H9 (cell line): ENCODE data around the gene MCF2L2. TPM values are rescaled to one million over a fixed set of nuclear protein-coding genes. Genes with fewer than 3 reads are reported as not detected.

Source experiments
- DNase-seq: peaks from one replicate; pipeline ENCODE4 v3.0.0-alpha.2; 2017
- H2AFZ ChIP-seq: one replicate; pipeline ENCODE4 v1.6.1; 2013; ENCODE audit warnings: mild to moderate bottlenecking, low read length, control low read depth, moderate library complexity
- H2AK5ac ChIP-seq: 2 replicates; pipeline ENCODE4 v1.6.1; 2013; ENCODE audit warnings: low read length, control low read depth, mixed read lengths; ENCODE audit not compliant: insufficient read length
- H2BK120ac ChIP-seq: one replicate; pipeline ENCODE4 v1.6.1; 2013; ENCODE audit warnings: low read depth, mild to moderate bottlenecking, low read length, control low read depth, inconsistent platforms; ENCODE audit not compliant: poor library complexity, severe bottlenecking
- H2BK12ac ChIP-seq: 2 replicates; pipeline ENCODE4 v1.6.1; 2013; ENCODE audit warnings: low read length, control low read depth, mixed read lengths, low read depth; ENCODE audit not compliant: insufficient read length
- H2BK15ac ChIP-seq: 2 replicates; pipeline ENCODE4 v1.6.1; 2013; ENCODE audit warnings: low read depth, low read length, control low read depth
- H2BK20ac ChIP-seq: one replicate; pipeline ENCODE4 v1.6.1; 2013; ENCODE audit warnings: low read depth, mild to moderate bottlenecking, low read length, control low read depth, inconsistent platforms; ENCODE audit not compliant: poor library complexity, severe bottlenecking
- H2BK5ac ChIP-seq: 2 replicates; pipeline ENCODE4 v1.6.1; 2013; ENCODE audit warnings: low read length, control low read depth, mixed read lengths; ENCODE audit not compliant: insufficient read length
- H3K14ac ChIP-seq: 2 replicates; pipeline ENCODE4 v1.6.1; 2013; ENCODE audit warnings: low read length, control low read depth; ENCODE audit not compliant: insufficient read depth
- H3K18ac ChIP-seq: 2 replicates; pipeline ENCODE4 v1.6.1; 2013; ENCODE audit warnings: low read depth, mild to moderate bottlenecking, mixed read lengths, low read length, control low read depth; ENCODE audit not compliant: insufficient read length
- H3K23ac ChIP-seq: 2 replicates; pipeline ENCODE4 v1.6.1; 2013; ENCODE audit warnings: low read length, control low read depth, mixed read lengths, low read depth; ENCODE audit not compliant: insufficient read length
- H3K23me2 ChIP-seq: 2 replicates; pipeline ENCODE4 v1.6.1; 2013; ENCODE audit warnings: low read depth, mild to moderate bottlenecking, mixed read lengths, low read length, control low read depth; ENCODE audit not compliant: insufficient read length, poor library complexity, severe bottlenecking
- H3K27ac ChIP-seq: 2 replicates; pipeline ENCODE4 v1.5.1; 2013; ENCODE audit warnings: low read length, control low read depth, mixed read lengths, low read depth; ENCODE audit not compliant: insufficient read length
- H3K27me3 ChIP-seq: 2 replicates; pipeline ENCODE4 v1.6.1; 2013; ENCODE audit warnings: low read length, control low read depth, inconsistent platforms; ENCODE audit not compliant: insufficient read depth
- H3K4ac ChIP-seq: 2 replicates; pipeline ENCODE4 v1.6.1; 2013; ENCODE audit warnings: low read depth, mild to moderate bottlenecking, control low read depth, inconsistent platforms, low read length, moderate library complexity
- H3K4me1 ChIP-seq: 2 replicates; pipeline ENCODE4 v1.6.1; 2013; ENCODE audit warnings: low read length, control low read depth, inconsistent platforms; ENCODE audit not compliant: insufficient read depth
- H3K4me2 ChIP-seq: 2 replicates; pipeline ENCODE4 v1.6.1; 2013; ENCODE audit warnings: low read length, control low read depth, mixed read lengths; ENCODE audit not compliant: insufficient read length, insufficient read depth
- H3K56ac ChIP-seq: 2 replicates; pipeline ENCODE4 v1.6.1; 2013; ENCODE audit warnings: low read depth, mild to moderate bottlenecking, mixed read lengths, low read length, control low read depth; ENCODE audit not compliant: insufficient read length
- H3K79me1 ChIP-seq: 2 replicates; pipeline ENCODE4 v1.6.1; 2013; ENCODE audit warnings: low read depth, mild to moderate bottlenecking, moderate library complexity, low read length, control low read depth, inconsistent platforms; ENCODE audit not compliant: insufficient read depth, poor library complexity, severe bottlenecking
- H3K79me2 ChIP-seq: 2 replicates; pipeline ENCODE4 v1.6.1; 2013; ENCODE audit warnings: low read length, control low read depth, inconsistent platforms; ENCODE audit not compliant: insufficient read depth
- H3K9ac ChIP-seq: 2 replicates; pipeline ENCODE4 v1.6.1; 2013; ENCODE audit warnings: low read length, control low read depth, mixed read lengths; ENCODE audit not compliant: insufficient read length; ENCODE audit errors: extremely low read depth
- H3K9me3 ChIP-seq: one replicate; pipeline ENCODE4 v1.6.1; 2013; ENCODE audit warnings: low read depth, low read length, inconsistent platforms; ENCODE audit not compliant: control insufficient read depth
- H3T11ph ChIP-seq: one replicate; pipeline ENCODE4 v1.6.1; 2013; ENCODE audit warnings: mild to moderate bottlenecking, low read length, control low read depth, inconsistent platforms
- H4K20me1 ChIP-seq: one replicate; pipeline ENCODE4 v1.6.1; 2013; ENCODE audit not compliant: control insufficient read depth, insufficient read length, insufficient read depth
- H4K5ac ChIP-seq: 2 replicates; pipeline ENCODE4 v1.6.1; 2013; ENCODE audit warnings: low read depth, mild to moderate bottlenecking, mixed read lengths, low read length, control low read depth; ENCODE audit not compliant: insufficient read length
- H4K8ac ChIP-seq: replicated peaks from 2 replicates; pipeline ENCODE4 v1.6.1; 2013; ENCODE audit warnings: low read length, control low read depth, mixed read lengths, low read depth; ENCODE audit not compliant: insufficient read length
- H4K91ac ChIP-seq: 2 replicates; pipeline ENCODE4 v1.6.1; 2013; ENCODE audit warnings: low read depth, mild to moderate bottlenecking, moderate library complexity, mixed read lengths, low read length, control low read depth; ENCODE audit not compliant: insufficient read length
- H3K27ac Mint-ChIP-seq, 3 experiments: 2 replicates in 2 of 3; 3 replicates in 1 of 3; pipeline ENCODE4 v1.8.0; 2020 to 2021; ENCODE audit warnings: mixed read lengths in 3 of 3, mild to moderate bottlenecking in 1 of 3, moderate library complexity in 1 of 3
- H3K27me3 Mint-ChIP-seq: 2 replicates; pipeline ENCODE4 v1.8.0; 2021; ENCODE audit warnings: low read depth, mild to moderate bottlenecking, moderate library complexity, mixed read lengths
- H3K36me3 Mint-ChIP-seq, 3 experiments: 2 replicates in 2 of 3; 3 replicates in 1 of 3; pipeline ENCODE4 v1.8.0; 2020 to 2021; ENCODE audit warnings: low read depth in 3 of 3, mixed read lengths in 3 of 3; ENCODE audit not compliant: insufficient read depth in 1 of 3
- H3K4me1 Mint-ChIP-seq, 2 experiments: 2 replicates each; pipeline ENCODE4 v1.8.0; 2020; ENCODE audit warnings: mixed read lengths in 2 of 2
- H3K4me3 Mint-ChIP-seq, 2 experiments: 2 replicates in 1 of 2; 3 replicates in 1 of 2; pipeline ENCODE4 v1.8.0; 2020 to 2021; ENCODE audit warnings: mild to moderate bottlenecking in 2 of 2, mixed read lengths in 2 of 2, moderate library complexity in 1 of 2
- H3K9me3 Mint-ChIP-seq, 2 experiments: 2 replicates in 1 of 2; 3 replicates in 1 of 2; pipeline ENCODE4 v1.8.0; 2020; ENCODE audit warnings: mild to moderate bottlenecking in 2 of 2, mixed read lengths in 2 of 2, moderate library complexity in 1 of 2
- WGBS: extraction: QIAGEN DNeasy Blood & Tissue Kit; methylation state at CpG from one replicate; pipeline ENCODE4 v1.1.7; 2013; ENCODE audit warnings: missing lambda C conversion rate, low lambda C conversion rate, mixed read lengths; ENCODE audit not compliant: insufficient read length; ENCODE audit errors: extremely low coverage; 5-methylcytosine and 5-hydroxymethylcytosine counted together
- total RNA-seq: library from RNA; stranded (reverse); gene quantifications from 2 replicates; pipeline ENCODE4 v1.2.1, GENCODE V29; 2021
- TF ChIP-seq, protein P1 (sequence below): fragments of 200-600 bp; sonication (generic); conservative IDR thresholded peaks from 3 replicates; pipeline ENCODE4 v1.8.0; 2021; ENCODE audit warnings: antibody characterized with exemption, mild to moderate bottlenecking

Gene MCF2L2
- total RNA-seq, 1 experiment from 2014 or later = 6.4 TPM

- H3K79me2 ChIP-seq = no peaks in the 10 kb centered on the region
- no peak overlapping the region for H3K4me3 Mint-ChIP-seq
- peaks cover 3 to 7% of the 10 kb centered on the region in 2 experiments for H3K4me1 Mint-ChIP-seq
- peaks cover 0 to 3% of the 10 kb centered on the region in 2 experiments; a peak in 2 of 5 replicates for H3K9me3 Mint-ChIP-seq
- no peaks in the 10 kb centered on the region; a peak in 1 of 7 replicates for H3K36me3 Mint-ChIP-seq
- no peak overlapping the region for H3K4ac ChIP-seq
- H2BK12ac ChIP-seq = no peak overlapping the region
- no peaks in the 10 kb centered on the region for H3K23me2 ChIP-seq
- H2BK5ac ChIP-seq = no peak overlapping the region
- no peak overlapping the region for H2AFZ ChIP-seq
- no peak overlapping the region for H2BK15ac ChIP-seq
- H4K20me1 ChIP-seq = no peaks in the 10 kb centered on the region
- H3K18ac ChIP-seq = no peak overlapping the region
- TF ChIP-seq, protein P1, sequence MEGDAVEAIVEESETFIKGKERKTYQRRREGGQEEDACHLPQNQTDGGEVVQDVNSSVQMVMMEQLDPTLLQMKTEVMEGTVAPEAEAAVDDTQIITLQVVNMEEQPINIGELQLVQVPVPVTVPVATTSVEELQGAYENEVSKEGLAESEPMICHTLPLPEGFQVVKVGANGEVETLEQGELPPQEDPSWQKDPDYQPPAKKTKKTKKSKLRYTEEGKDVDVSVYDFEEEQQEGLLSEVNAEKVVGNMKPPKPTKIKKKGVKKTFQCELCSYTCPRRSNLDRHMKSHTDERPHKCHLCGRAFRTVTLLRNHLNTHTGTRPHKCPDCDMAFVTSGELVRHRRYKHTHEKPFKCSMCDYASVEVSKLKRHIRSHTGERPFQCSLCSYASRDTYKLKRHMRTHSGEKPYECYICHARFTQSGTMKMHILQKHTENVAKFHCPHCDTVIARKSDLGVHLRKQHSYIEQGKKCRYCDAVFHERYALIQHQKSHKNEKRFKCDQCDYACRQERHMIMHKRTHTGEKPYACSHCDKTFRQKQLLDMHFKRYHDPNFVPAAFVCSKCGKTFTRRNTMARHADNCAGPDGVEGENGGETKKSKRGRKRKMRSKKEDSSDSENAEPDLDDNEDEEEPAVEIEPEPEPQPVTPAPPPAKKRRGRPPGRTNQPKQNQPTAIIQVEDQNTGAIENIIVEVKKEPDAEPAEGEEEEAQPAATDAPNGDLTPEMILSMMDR = no peak
- H3T11ph ChIP-seq = no peak overlapping the region
- no peak overlapping the region for H2BK20ac ChIP-seq
- H3K23ac ChIP-seq = no peak overlapping the region
- no peaks in the 10 kb centered on the region for H3K27me3 ChIP-seq
- H3K56ac ChIP-seq = no peak overlapping the region
- H3K9ac ChIP-seq = no peak overlapping the region
- H3K27ac Mint-ChIP-seq = no peak overlapping the region
- no peak overlapping the region for H4K91ac ChIP-seq
- H2AK5ac ChIP-seq = no peak overlapping the region
- no CpG with 5 or more reads among the region's 3 CpGs for WGBS
- H3K9me3 ChIP-seq = no peaks in the 10 kb centered on the region
- no peak overlapping the region for H3K27ac ChIP-seq
- no peak for DNase-seq
- no peak overlapping the region for H4K5ac ChIP-seq
- no peak overlapping the region for H4K8ac ChIP-seq
- no peak overlapping the region for H3K14ac ChIP-seq
- H3K4me2 ChIP-seq = no peak overlapping the region
- no peak overlapping the region for H2BK120ac ChIP-seq
- H3K4me1 ChIP-seq = 0 out of 2 replicates have a peak, but pooled peaks cover 3% of the 10 kb centered on the region
- H3K27me3 Mint-ChIP-seq = no peaks in the 10 kb centered on the region
- no peaks in the 10 kb centered on the region for H3K79me1 ChIP-seq
Measured at GRCh38 chr3:183213415-183214276, 214.8 kb downstream of the MCF2L2 start.
